HepG2 (cell line): ENCODE measurements around the gene CACHD1.

Source experiments
- CC2D1A ChIP-seq: sonication (generic); formaldehyde crosslinking; IDR thresholded peaks from 2 replicates; pipeline ENCODE4 v1.8.1; 2023; ENCODE audit warnings: mild to moderate bottlenecking, missing genetic modification reagents
- POLR2AphosphoS2 ChIP-seq: IDR thresholded peaks from 2 replicates; pipeline ENCODE4 v1.6.1; 2011; ENCODE audit warnings: low read depth, low read length, improper control_type of control experiment
- TCF7L2 ChIP-seq: IDR thresholded peaks from 2 replicates; pipeline ENCODE4 v1.6.1; 2011; ENCODE audit warnings: mild to moderate bottlenecking, low read depth, low read length, moderate library complexity
- TF ChIP-seq, protein P1 (sequence below): sonication (generic); formaldehyde crosslinking; IDR thresholded peaks from 2 replicates; pipeline ENCODE4 v1.4.0; 2020; ENCODE audit warnings: missing genetic modification reagents

DNA sequence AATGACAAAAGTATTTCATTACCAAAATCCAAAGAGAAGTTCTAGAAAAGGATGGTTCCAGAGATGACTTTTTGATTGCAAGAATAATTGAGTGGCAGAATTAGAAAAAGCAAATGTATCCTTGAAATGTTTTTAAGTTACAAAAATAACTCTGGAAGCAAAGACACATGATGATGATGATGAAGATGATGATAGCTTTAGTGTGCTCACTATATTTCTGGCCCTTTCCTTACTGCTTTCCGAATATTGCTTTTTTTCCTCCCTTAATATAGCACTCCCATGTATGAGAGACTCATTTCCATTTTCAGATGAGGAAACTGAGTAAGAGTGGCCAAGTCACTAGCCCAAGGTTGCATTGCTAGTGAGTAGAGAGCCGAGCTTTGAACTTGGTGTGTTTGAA, 54.7 kb downstream of the CACHD1 start:
- TF ChIP-seq POLR2AphosphoS2 (no peak), TCF7L2 (no peak), CC2D1A (CRISPR knock-in tag) (no peak)
- TF ChIP-seq, protein P1, sequence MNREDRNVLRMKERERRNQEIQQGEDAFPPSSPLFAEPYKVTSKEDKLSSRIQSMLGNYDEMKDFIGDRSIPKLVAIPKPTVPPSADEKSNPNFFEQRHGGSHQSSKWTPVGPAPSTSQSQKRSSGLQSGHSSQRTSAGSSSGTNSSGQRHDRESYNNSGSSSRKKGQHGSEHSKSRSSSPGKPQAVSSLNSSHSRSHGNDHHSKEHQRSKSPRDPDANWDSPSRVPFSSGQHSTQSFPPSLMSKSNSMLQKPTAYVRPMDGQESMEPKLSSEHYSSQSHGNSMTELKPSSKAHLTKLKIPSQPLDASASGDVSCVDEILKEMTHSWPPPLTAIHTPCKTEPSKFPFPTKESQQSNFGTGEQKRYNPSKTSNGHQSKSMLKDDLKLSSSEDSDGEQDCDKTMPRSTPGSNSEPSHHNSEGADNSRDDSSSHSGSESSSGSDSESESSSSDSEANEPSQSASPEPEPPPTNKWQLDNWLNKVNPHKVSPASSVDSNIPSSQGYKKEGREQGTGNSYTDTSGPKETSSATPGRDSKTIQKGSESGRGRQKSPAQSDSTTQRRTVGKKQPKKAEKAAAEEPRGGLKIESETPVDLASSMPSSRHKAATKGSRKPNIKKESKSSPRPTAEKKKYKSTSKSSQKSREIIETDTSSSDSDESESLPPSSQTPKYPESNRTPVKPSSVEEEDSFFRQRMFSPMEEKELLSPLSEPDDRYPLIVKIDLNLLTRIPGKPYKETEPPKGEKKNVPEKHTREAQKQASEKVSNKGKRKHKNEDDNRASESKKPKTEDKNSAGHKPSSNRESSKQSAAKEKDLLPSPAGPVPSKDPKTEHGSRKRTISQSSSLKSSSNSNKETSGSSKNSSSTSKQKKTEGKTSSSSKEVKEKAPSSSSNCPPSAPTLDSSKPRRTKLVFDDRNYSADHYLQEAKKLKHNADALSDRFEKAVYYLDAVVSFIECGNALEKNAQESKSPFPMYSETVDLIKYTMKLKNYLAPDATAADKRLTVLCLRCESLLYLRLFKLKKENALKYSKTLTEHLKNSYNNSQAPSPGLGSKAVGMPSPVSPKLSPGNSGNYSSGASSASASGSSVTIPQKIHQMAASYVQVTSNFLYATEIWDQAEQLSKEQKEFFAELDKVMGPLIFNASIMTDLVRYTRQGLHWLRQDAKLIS = no peak
